Prostate gland (tissue), 2 donors: Measurements from ENCODE around the gene TOM1L2. TPM values are rescaled to one million over a fixed set of nuclear protein-coding genes. Genes with fewer than 3 reads are reported as not detected.
A peak's percentile ranks its signal among the peaks of the same experiment; 100 is the strongest.

ENCODE experiments used
- DNase-seq: peaks from one replicate; pipeline ENCODE4 v3.0.0-alpha.2; 2019; ENCODE audit warnings: low spot score
- H3K27ac ChIP-seq, 2 donors: fragments of 200-600 bp; sonication (generic); 2 replicates each; pipeline ENCODE4 v1.5.1; 2017 to 2019
- H3K27me3 ChIP-seq: fragments of 200-600 bp; sonication (generic); replicated peaks from 2 replicates; pipeline ENCODE4 v1.5.1; 2019; ENCODE audit not compliant: insufficient read depth
- H3K36me3 ChIP-seq, 2 donors: fragments of 200-600 bp; sonication (generic); 1 replicate in 1 of 2; 2 replicates in 1 of 2; pipeline versions ENCODE4 v1.5.1 to v1.8.1; 2017 to 2019
- H3K4me1 ChIP-seq: fragments of 200-600 bp; sonication (generic); replicated peaks from 2 replicates; pipeline ENCODE4 v1.5.1; 2019
- H3K4me3 ChIP-seq, 2 donors: fragments of 200-600 bp; sonication (generic); 2 replicates each; pipeline ENCODE4 v1.5.1; 2017 to 2019
- H3K9me3 ChIP-seq: fragments of 200-600 bp; sonication (generic); 2 replicates; pipeline ENCODE4 v1.5.1; 2017
- POLR2A ChIP-seq: fragments of 450-650 bp; IDR thresholded peaks from one replicate; pipeline ENCODE4 v1.6.1; 2016; ENCODE audit warnings: antibody characterized with exemption, mild to moderate bottlenecking
- POLR2AphosphoS5 ChIP-seq: sonication (generic); formaldehyde crosslinking; IDR thresholded peaks from one replicate; pipeline ENCODE4 v1.6.1; 2017; ENCODE audit warnings: antibody characterized with exemption
- WGBS: methylation state at CpG from one replicate; pipeline ENCODE4 v1.1.5; 2018; 5-methylcytosine and 5-hydroxymethylcytosine counted together
- intact Hi-C: fragments of 100-400 bp; cut with DNase I; formaldehyde crosslinking; loops from one replicate; pipeline ENCODE4 v1.14.2; 2022
- total RNA-seq, 2 donors: library from RNA; depleted of rRNA; stranded (reverse); fragments of >200 nt; gene quantifications; one replicate each; pipeline ENCODE4 v1.1.0, GENCODE V29; 2016
- TF ChIP-seq, protein P1 (sequence below), 4 experiments: fragments of 200-600 bp in 2 of 4; fragments of 450-650 bp in 2 of 4; sonication (generic) in 2 of 4; IDR thresholded peaks; 1 replicate in 3 of 4; 2 replicates in 1 of 4; pipeline ENCODE4 v1.5.1; 2016 to 2019; ENCODE audit warnings: antibody characterized with exemption in 4 of 4, mild to moderate bottlenecking in 2 of 4, moderate library complexity in 2 of 4

Gene TOM1L2
- total RNA-seq, 2 donors from 2014 or later, result 162 to 185 TPM

DNA sequence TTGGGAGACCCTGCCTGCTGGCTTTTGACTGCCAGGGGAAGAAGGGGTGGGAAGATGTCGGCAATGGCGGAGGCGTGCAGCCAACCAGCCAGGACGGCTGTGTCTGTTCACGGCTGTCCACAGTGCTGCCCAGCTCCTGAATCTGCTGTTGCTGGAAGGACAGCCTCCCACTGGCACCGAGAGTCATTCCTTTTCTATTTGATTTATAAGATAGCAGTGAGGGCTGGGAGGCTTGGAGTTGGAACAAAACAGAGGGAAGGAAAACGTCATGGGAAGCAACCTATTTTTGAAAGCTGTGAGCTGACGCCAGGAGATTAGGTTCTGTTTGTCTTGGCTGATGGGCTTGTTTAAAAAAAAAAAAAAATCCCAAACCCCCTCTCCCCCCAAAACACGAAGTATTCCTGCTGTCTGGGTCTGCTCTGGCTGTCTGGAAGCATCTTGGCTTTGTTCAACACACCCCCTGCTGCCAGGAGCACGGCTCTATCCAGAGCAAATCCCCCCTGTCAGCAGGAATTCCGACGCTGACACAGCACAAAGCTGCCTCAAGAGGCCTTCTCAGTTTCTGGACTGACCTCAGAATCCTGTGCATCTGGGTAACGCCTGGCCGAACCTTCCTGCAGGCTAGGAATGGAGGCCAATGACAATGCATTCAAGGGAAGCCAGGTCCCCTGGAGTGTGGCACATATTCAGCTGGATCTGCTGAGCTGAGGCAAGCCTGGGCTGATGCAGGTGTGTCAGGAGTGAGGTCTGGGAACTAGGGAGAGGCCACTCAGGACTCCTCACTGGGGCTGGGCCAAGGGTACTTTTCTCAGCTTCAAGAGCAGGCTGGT lies 94.5 kb downstream of the TOM1L2 start:
- H3K27ac ChIP-seq, result peak overlapping the region; percentile 86 to 90
- intact Hi-C loops, result loop anchor here (5.0 kb wide), 1 partner anchor 40 kb away; no protein-coding TSS in a partner anchor
- H3K27me3 ChIP-seq, result no peaks in the 10 kb centered on the region
- TF ChIP-seq POLR2AphosphoS5 (peak; percentile 89), POLR2A (no peak)
- TF ChIP-seq, protein P1, sequence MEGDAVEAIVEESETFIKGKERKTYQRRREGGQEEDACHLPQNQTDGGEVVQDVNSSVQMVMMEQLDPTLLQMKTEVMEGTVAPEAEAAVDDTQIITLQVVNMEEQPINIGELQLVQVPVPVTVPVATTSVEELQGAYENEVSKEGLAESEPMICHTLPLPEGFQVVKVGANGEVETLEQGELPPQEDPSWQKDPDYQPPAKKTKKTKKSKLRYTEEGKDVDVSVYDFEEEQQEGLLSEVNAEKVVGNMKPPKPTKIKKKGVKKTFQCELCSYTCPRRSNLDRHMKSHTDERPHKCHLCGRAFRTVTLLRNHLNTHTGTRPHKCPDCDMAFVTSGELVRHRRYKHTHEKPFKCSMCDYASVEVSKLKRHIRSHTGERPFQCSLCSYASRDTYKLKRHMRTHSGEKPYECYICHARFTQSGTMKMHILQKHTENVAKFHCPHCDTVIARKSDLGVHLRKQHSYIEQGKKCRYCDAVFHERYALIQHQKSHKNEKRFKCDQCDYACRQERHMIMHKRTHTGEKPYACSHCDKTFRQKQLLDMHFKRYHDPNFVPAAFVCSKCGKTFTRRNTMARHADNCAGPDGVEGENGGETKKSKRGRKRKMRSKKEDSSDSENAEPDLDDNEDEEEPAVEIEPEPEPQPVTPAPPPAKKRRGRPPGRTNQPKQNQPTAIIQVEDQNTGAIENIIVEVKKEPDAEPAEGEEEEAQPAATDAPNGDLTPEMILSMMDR (IDR thresholded peaks at IDR 0.05), result peak in 1 of 4 experiments; percentile 11
- H3K4me1 ChIP-seq, result peaks cover 29% of the 10 kb centered on the region
- peak; percentile 87 for DNase-seq
- no peaks in the 10 kb centered on the region for H3K36me3 ChIP-seq
- H3K9me3 ChIP-seq, result no peaks in the 10 kb centered on the region
- WGBS, result 10% methylated on average over 14 of the region's 14 CpGs
- no peak overlapping the region for H3K4me3 ChIP-seq

DNA sequence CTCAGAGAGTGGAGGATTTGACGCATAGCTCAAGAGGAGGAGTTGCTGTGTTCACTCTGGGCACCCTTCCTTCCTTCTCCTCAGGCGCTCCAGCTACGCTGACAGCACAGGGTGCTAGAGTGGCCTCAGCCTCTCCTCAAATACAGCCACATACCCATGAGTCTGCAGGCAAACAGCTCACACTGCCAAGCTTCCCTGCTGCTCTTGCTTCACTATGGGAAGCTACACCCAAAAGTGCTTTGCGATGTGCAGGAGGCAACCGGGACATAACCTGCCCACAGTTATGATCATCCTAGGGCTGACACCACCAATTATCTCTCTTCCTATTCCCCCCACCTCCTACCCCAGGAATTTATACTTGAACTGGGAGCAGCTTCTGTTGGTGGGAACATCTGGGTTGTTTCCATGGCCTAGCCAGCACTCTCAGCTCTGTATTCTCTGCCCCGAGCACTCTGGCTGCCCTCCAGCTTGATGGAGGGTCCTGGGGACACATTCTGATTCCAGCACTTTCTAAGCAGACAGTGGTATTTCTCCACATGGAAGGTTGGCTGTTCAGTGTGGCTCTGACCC lies 95.2 kb downstream of the TOM1L2 start:
- Histone ChIP-seq H3K4me1 (peaks cover 29% of the 10 kb centered on the region), H3K4me3 (no peak overlapping the region), H3K27ac (peak overlapping the region; percentile 86 to 90), H3K36me3 (no peaks in the 10 kb centered on the region), H3K27me3 (no peaks in the 10 kb centered on the region), H3K9me3 (no peaks in the 10 kb centered on the region)
- intact Hi-C loops, result loop anchor here (5.0 kb wide), 1 partner anchor 40 kb away; no protein-coding TSS in a partner anchor
- TF ChIP-seq POLR2A (no peak), POLR2AphosphoS5 (no peak)
- TF ChIP-seq, protein P1 (IDR thresholded peaks at IDR 0.05), result no peak
- DNase-seq, result peak; percentile 49
- WGBS, result 18% methylated on average over 6 of the region's 6 CpGs

DNA sequence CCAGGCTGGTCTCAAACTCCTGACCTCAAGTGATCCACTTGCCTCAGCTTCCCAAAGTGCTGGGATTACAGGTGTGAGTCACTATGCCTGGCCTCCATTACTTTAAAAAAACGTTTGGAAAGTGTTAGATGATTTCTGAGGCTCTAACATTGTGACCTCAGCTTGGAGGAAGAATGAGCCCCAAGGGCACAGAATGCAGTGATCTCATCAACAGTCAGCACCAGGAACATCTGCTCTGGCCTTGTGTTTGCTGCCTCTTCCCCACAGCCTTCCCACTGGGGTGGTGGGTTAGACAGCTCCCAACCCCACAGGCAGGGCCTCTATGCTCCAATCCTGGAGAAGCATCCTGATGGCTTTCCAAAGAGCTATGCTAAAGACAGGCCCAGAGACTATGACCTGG lies 97.7 kb downstream of the TOM1L2 start:
- TF ChIP-seq POLR2AphosphoS5 (no peak), POLR2A (no peak)
- TF ChIP-seq, protein P1 (IDR thresholded peaks at IDR 0.05), result no peak
- H3K27me3 ChIP-seq, result no peaks in the 10 kb centered on the region
- peak overlapping the region in 1 of 2 donors; percentile 13 for H3K27ac ChIP-seq
- H3K4me1 ChIP-seq, result peaks cover 29% of the 10 kb centered on the region
- H3K4me3 ChIP-seq, result no peak overlapping the region
- no peak for DNase-seq
- no peaks in the 10 kb centered on the region for H3K36me3 ChIP-seq
- intact Hi-C loops, result no loop called here
- H3K9me3 ChIP-seq, result no peaks in the 10 kb centered on the region
- WGBS, result 24% methylated on average over 1 of the region's 1 CpG

- TF ChIP-seq POLR2A (no peak), POLR2AphosphoS5 (no peak)
- TF ChIP-seq, protein P1 (IDR thresholded peaks at IDR 0.05), result no peak
- intact Hi-C loops, result no loop called here
- Histone ChIP-seq H3K9me3 (no peaks in the 10 kb centered on the region), H3K36me3 (no peaks in the 10 kb centered on the region), H3K4me1 (peaks cover 22% of the 10 kb centered on the region), H3K27me3 (no peaks in the 10 kb centered on the region), H3K4me3 (no peak overlapping the region), H3K27ac (no peak overlapping the region)
- DNase-seq, result no peak
- 72% methylated on average over 8 of the region's 8 CpGs for WGBS
Measured at GRCh38 chr17:17873450-17873991, 98.7 kb downstream of the TOM1L2 start.
